Parathyroid adenoma (tissue), 2 donors: ENCODE data around the gene CLDN15.

Source experiments
- H2AFZ ChIP-seq: fragments of 300-600 bp; sonication (generic); one replicate; pipeline ENCODE4 v1.7.0; 2017; ENCODE audit warnings: antibody characterized with exemption, mild to moderate bottlenecking
- H3K27ac ChIP-seq: fragments of 300-600 bp; sonication (generic); one replicate; pipeline ENCODE4 v1.7.0; 2017
- H3K27me3 ChIP-seq: fragments of 300-600 bp; sonication (generic); one replicate; pipeline ENCODE4 v1.7.0; 2017; ENCODE audit warnings: low read length; ENCODE audit not compliant: control insufficient read depth, insufficient read depth
- H3K36me3 ChIP-seq: fragments of 300-600 bp; sonication (generic); one replicate; pipeline ENCODE4 v1.7.0; 2017; ENCODE audit warnings: low read length; ENCODE audit not compliant: control insufficient read depth, insufficient read depth
- H3K4me1 ChIP-seq: fragments of 300-600 bp; sonication (generic); one replicate; pipeline ENCODE4 v1.7.0; 2017; ENCODE audit warnings: control low read depth
- H3K4me2 ChIP-seq: fragments of 300-600 bp; sonication (generic); one replicate; pipeline ENCODE4 v1.7.0; 2017; ENCODE audit warnings: low read length
- H3K4me3 ChIP-seq: fragments of 300-600 bp; sonication (generic); one replicate; pipeline ENCODE4 v1.7.0; 2017; ENCODE audit warnings: low read depth, low read length
- H3K79me2 ChIP-seq: fragments of 300-600 bp; sonication (generic); one replicate; pipeline ENCODE4 v1.7.0; 2017; ENCODE audit warnings: control low read depth
- H3K9ac ChIP-seq: fragments of 300-600 bp; sonication (generic); one replicate; pipeline ENCODE4 v1.7.0; 2017; ENCODE audit warnings: mild to moderate bottlenecking
- H3K9me3 ChIP-seq: fragments of 300-600 bp; sonication (generic); one replicate; pipeline ENCODE4 v1.7.0; 2017; ENCODE audit warnings: low read length; ENCODE audit not compliant: control insufficient read depth
- TF ChIP-seq, protein P1 (sequence below): fragments of 300-600 bp; sonication (generic); IDR thresholded peaks from one replicate; pipeline ENCODE4 v1.7.0; 2017; ENCODE audit warnings: antibody characterized with exemption, mild to moderate bottlenecking
- donor health status: primary hyperparathyroidism.

CLDN15 gene

DNA sequence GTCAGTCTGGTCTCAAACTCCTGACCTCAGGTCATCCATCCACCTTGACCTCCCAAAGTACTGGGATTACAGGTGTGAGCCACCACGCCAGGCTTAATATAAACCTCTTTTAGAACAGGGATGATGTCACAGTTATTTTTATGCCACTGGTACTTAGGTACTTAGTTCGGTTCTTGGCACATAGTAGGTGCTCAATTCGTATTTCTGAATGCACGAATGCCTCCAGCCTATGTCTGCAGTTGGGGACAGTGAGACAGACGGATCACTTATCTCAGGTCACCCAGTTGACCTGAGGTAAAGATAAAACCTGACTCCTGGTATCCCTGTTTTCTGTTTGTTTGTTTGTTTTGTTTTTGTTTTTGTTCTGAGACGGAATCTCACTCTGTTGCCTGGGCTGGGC lies 51.4 kb downstream of the CLDN15 start:
- no peak overlapping the region for H2AFZ ChIP-seq
- H3K4me2 ChIP-seq, result no peak overlapping the region
- no peaks in the 10 kb centered on the region for H3K36me3 ChIP-seq
- H3K27ac ChIP-seq, result no peak overlapping the region
- no peaks in the 10 kb centered on the region for H3K27me3 ChIP-seq
- no peaks in the 10 kb centered on the region for H3K9me3 ChIP-seq
- H3K4me1 ChIP-seq, result no peaks in the 10 kb centered on the region
- TF ChIP-seq, protein P1, sequence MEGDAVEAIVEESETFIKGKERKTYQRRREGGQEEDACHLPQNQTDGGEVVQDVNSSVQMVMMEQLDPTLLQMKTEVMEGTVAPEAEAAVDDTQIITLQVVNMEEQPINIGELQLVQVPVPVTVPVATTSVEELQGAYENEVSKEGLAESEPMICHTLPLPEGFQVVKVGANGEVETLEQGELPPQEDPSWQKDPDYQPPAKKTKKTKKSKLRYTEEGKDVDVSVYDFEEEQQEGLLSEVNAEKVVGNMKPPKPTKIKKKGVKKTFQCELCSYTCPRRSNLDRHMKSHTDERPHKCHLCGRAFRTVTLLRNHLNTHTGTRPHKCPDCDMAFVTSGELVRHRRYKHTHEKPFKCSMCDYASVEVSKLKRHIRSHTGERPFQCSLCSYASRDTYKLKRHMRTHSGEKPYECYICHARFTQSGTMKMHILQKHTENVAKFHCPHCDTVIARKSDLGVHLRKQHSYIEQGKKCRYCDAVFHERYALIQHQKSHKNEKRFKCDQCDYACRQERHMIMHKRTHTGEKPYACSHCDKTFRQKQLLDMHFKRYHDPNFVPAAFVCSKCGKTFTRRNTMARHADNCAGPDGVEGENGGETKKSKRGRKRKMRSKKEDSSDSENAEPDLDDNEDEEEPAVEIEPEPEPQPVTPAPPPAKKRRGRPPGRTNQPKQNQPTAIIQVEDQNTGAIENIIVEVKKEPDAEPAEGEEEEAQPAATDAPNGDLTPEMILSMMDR, result no peak
- no peaks in the 10 kb centered on the region for H3K79me2 ChIP-seq
- no peak overlapping the region for H3K9ac ChIP-seq
- no peak overlapping the region for H3K4me3 ChIP-seq

DNA sequence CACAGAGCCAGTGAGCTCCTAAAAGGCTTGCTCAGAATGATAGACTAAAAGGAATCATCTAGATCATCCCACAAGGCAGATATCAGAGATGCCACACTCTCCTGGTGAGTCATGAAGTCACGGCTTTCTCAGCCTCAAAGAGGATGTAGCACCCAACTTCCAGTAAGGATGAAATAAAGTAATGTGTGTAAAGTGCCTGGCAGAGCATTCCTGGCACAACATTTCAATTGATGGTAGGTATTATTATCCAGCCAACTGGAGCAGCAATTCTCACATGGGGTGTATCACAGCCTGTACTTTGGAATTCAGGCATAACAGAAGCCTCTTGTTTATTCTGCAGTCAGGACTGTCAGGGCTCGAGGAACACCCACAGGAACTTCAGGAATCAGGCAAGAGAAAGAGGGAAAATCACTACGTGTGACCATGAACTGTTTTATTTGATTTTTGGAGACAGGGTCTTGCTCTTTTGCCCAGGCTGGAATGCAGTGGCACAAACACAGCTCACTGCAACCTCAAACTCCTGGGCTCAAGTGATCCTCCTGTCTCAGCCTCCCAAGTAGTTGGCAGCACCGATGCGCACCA lies 52.3 kb downstream of the CLDN15 start:
- Histone ChIP-seq H3K27me3 (no peaks in the 10 kb centered on the region), H2AFZ (no peak overlapping the region), H3K9me3 (no peaks in the 10 kb centered on the region), H3K27ac (no peak overlapping the region), H3K4me1 (no peaks in the 10 kb centered on the region), H3K9ac (no peak overlapping the region), H3K4me3 (no peak overlapping the region), H3K36me3 (no peaks in the 10 kb centered on the region), H3K4me2 (no peak overlapping the region), H3K79me2 (no peaks in the 10 kb centered on the region)
- TF ChIP-seq, protein P1, result no peak
